ENCODE data around the gene ZNG1F.
"Not testable (repeated sequence)": the region's sequence is repeated elsewhere in the genome, so short reads cannot be mapped to it uniquely, and the experiment has no call there.

DNA sequence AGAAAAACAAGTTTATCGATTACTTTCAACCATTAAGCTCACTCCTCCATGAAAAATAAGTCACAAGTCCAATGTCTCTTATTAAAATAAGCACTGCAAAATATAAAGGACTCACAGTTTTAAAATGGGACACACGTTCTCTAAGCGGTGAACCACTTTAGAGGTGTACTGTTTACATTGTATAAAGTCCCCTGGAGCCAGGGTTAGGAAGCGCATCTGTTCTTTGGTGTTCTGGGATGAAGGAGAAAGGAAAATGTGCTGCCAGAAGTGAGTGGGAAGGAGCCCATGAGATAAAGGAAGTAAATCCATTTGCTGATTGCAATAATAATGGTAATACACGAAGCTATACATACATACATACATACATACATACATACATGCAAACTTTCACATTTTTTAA, 101.2 kb downstream of the ZNG1F start:
- not testable (repeated sequence) for TF ChIP-seq CTCF, EZH2phosphoT487 (IDR thresholded peaks at IDR 0.05)
